MCF 10A (cell line): ENCODE data around the gene DUOXA1. TPM values are rescaled to one million over a fixed set of nuclear protein-coding genes. Genes with fewer than 3 reads are reported as not detected.

Source experiments
- BruUV-seq: library from RNA; stranded (reverse); fragments of 400-500 nt; replicated peaks from 2 replicates; lab custom pipeline; 2021; lab: Mats Ljungman, UMichigan
- CTCF ChIA-PET: fragments of 300-600 bp; sonication (Branson Sonifier 250); formaldehyde crosslinking; extraction: SDS; loops from one replicate; lab custom pipeline; 2021; ENCODE audit warnings: antibody characterized with exemption, inconsistent platforms; lab: Yijun Ruan, JAX
- POLR2A ChIA-PET: fragments of 300-600, 350-650 bp; sonication (Branson Sonifier 250); formaldehyde crosslinking; extraction: SDS; loops from one replicate; lab custom pipeline; 2020; ENCODE audit warnings: antibody characterized with exemption, inconsistent platforms; lab: Yijun Ruan, JAX
- DNase-seq: peaks from one replicate; pipeline ENCODE4 v3.0.0-alpha.2; 2018; ENCODE audit not compliant: unreplicated experiment
- H3K27ac Mint-ChIP-seq: one replicate; pipeline ENCODE4 v1.8.0; 2022; ENCODE audit warnings: mild to moderate bottlenecking, low read depth, mixed read lengths; ENCODE audit not compliant: unreplicated experiment
- H3K27me3 Mint-ChIP-seq: one replicate; pipeline ENCODE4 v1.8.0; 2022; ENCODE audit warnings: mixed read lengths; ENCODE audit not compliant: insufficient read depth, unreplicated experiment
- H3K36me3 Mint-ChIP-seq: one replicate; pipeline ENCODE4 v1.8.0; 2022; ENCODE audit warnings: mild to moderate bottlenecking, moderate library complexity, mixed read lengths; ENCODE audit not compliant: insufficient read depth, unreplicated experiment
- H3K4me1 Mint-ChIP-seq: one replicate; pipeline ENCODE4 v1.8.0; 2022; ENCODE audit warnings: mixed read lengths; ENCODE audit not compliant: insufficient read depth, unreplicated experiment
- H3K4me3 Mint-ChIP-seq: one replicate; pipeline ENCODE4 v1.8.0; 2022; ENCODE audit warnings: mild to moderate bottlenecking, moderate library complexity, mixed read lengths; ENCODE audit not compliant: unreplicated experiment
- H3K9me3 Mint-ChIP-seq: one replicate; pipeline ENCODE4 v1.8.0; 2022; ENCODE audit warnings: mixed read lengths; ENCODE audit not compliant: unreplicated experiment
- intact Hi-C: fragments of 100-400 bp; cut with micrococcal nuclease; formaldehyde crosslinking; loops from 2 replicates; pipeline ENCODE4 v1.14.1; 2022
- total RNA-seq: library from RNA; stranded (reverse); gene quantifications from 2 replicates; pipeline ENCODE4 v1.2.3, GENCODE V29; 2022
- TF ChIP-seq, protein P1 (sequence below): fragments of 200-600 bp; IDR thresholded peaks from one replicate; pipeline ENCODE4 v1.8.0; 2022; ENCODE audit warnings: antibody characterized with exemption, mild to moderate bottlenecking; ENCODE audit not compliant: unreplicated experiment

The DUOXA1 gene
- total RNA-seq, 1 experiment from 2014 or later = 1.3 TPM

DNA sequence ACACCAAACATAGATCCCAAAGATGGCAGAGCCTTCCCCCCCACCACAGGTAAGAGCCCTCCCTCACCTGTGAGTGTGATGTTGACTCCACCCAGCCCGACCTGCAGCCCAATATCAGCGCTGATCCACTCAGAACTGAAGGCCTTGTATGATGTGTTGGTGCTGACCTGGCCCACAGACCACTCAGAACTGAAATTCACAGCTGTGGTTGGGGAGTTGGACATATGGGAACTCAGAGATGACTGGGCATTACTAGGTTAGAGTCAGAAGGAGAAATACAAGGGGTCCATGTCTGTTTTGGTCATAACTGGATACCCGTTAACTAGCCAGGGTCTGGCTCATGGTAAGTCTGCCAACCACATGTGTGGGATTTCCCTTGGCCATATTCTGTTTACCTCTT is 8.7 kb downstream of the DUOXA1 start:
- no peaks in the 10 kb centered on the region for H3K36me3 Mint-ChIP-seq
- intact Hi-C loops = no loop called here
- BruUV-seq = no TSS peak
- H3K9me3 Mint-ChIP-seq = no peaks in the 10 kb centered on the region
- POLR2A ChIA-PET = no interaction called here
- CTCF ChIA-PET = interaction anchor here (0.6 to 4.2 kb wide), 7 partner anchors 9 to 278 kb away, joined by 3 to 43 read pairs (median 5); partner anchors contain the start of genes DUOX1 and DUOXA1
- DNase-seq = no peak
- H3K4me3 Mint-ChIP-seq = no peak overlapping the region
- no peak overlapping the region for H3K27ac Mint-ChIP-seq
- peaks cover 7% of the 10 kb centered on the region for H3K4me1 Mint-ChIP-seq
- peaks cover 15% of the 10 kb centered on the region for H3K27me3 Mint-ChIP-seq
- TF ChIP-seq, protein P1, sequence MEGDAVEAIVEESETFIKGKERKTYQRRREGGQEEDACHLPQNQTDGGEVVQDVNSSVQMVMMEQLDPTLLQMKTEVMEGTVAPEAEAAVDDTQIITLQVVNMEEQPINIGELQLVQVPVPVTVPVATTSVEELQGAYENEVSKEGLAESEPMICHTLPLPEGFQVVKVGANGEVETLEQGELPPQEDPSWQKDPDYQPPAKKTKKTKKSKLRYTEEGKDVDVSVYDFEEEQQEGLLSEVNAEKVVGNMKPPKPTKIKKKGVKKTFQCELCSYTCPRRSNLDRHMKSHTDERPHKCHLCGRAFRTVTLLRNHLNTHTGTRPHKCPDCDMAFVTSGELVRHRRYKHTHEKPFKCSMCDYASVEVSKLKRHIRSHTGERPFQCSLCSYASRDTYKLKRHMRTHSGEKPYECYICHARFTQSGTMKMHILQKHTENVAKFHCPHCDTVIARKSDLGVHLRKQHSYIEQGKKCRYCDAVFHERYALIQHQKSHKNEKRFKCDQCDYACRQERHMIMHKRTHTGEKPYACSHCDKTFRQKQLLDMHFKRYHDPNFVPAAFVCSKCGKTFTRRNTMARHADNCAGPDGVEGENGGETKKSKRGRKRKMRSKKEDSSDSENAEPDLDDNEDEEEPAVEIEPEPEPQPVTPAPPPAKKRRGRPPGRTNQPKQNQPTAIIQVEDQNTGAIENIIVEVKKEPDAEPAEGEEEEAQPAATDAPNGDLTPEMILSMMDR = no peak

DNA sequence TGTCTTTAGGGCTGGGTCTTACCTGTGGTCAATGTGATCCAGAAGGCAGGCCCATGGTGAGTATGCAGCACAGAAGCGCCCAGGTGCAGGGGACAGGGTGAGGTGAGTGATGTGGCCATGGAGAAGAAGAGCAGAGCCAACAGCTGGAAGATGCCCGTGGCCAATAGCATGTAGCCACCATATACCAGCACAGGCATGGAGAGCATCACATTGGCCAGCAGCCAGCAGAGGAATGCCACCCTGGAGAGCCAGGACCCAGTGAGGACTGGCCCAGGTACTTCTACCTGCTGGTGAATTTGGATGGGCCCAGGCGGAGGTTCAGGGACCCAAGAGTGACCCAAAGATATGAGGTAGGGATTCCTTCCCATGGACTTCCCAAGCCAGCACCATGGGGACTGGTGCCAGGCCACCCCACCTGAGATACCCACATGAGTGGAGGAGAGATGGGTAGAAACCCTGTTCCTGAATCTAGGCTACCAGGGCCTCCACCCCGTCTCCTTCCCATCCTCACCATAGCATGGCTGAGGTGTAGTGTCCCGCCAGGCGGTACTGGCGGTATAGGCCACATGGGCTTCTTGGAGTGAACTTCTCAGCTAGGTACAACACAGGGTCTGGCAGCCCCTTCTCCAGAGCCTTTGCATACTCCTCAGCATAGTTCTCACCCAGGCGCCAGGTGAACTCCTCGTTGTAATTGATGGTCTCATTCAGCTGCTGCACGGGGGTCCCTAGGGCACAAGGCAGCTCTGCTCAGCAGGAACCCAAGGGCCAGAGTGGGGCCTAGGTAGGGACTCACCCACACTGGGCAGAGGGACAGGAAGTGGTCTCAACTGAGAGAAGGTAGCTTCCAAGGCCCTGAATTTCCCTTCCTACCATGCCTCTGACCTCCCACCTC is 9.4 kb downstream of the DUOXA1 start:
- Mint-ChIP-seq H3K4me1 (peaks cover 7% of the 10 kb centered on the region), H3K9me3 (no peaks in the 10 kb centered on the region), H3K27ac (no peak overlapping the region), H3K36me3 (no peaks in the 10 kb centered on the region), H3K4me3 (no peak overlapping the region), H3K27me3 (peaks cover 13% of the 10 kb centered on the region)
- CTCF ChIA-PET = interaction anchor here (0.5 to 4.2 kb wide), 7 partner anchors 10 to 293 kb away, joined by 3 to 43 read pairs (median 5); partner anchors contain the start of genes DUOX1 and DUOXA1
- TF ChIP-seq, protein P1 = no peak
- no peak for DNase-seq
- POLR2A ChIA-PET = no interaction called here
- intact Hi-C loops = no loop called here
- BruUV-seq = no TSS peak

DNA sequence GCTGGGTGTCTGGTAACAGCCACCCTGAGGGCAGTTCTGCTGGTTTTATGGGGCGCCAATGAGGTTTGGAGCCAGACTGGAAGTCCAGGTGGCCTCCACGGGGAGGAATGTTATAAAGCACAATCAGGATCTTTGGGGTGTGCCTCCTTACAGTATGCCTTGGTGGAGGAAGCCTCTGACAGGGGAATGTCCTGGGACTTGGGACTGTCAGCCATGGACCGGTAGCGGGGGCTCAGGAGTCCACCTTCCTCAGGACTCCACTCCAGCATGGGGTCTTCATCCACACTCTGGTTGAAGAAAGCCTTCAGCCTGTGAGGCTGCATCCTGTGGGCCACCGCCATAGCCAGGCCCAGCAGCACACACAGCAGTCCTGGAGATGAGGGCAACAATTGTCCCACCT is 10.7 kb downstream of the DUOXA1 start:
- Mint-ChIP-seq H3K4me3 (no peak overlapping the region), H3K36me3 (no peaks in the 10 kb centered on the region), H3K9me3 (no peaks in the 10 kb centered on the region), H3K27ac (no peak overlapping the region), H3K27me3 (peaks cover 19% of the 10 kb centered on the region), H3K4me1 (peaks cover 9% of the 10 kb centered on the region)
- no TSS peak for BruUV-seq
- intact Hi-C loops = loop anchor here (5.0 kb wide), 1 partner anchor 152 kb away; no protein-coding TSS in a partner anchor
- TF ChIP-seq, protein P1 = no peak
- CTCF ChIA-PET = interaction anchor here (0.6 to 4.2 kb wide), 26 partner anchors 8 to 266 kb away, joined by 3 to 43 read pairs (median 4); partner anchors contain the start of genes DUOX1 and DUOXA1
- DNase-seq = no peak
- POLR2A ChIA-PET = no interaction called here

DNA sequence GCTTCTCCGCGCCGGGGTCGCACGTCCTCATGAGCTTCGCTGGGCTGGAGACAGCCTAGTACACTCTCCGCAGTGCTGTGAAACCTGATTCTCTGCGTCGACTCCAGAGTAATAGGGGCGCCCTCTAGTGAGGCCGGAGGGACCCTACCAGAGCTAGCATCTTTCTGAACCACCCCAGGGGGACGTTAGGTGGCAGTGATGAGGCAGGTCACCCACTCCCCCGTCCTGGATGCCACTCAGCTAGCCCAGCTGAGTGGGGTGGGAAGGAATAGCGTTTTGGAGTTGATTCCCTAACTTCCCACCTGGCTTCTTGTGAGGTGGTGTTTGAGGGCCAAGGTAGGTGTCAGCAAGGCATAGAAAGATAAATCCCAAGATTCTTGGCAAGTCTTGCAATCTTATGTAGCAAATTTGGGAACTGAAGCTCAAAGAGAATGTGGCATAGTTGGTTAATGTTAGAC is 11.5 kb downstream of the DUOXA1 start:
- BruUV-seq = no TSS peak
- H3K4me3 Mint-ChIP-seq = no peak overlapping the region
- ChIA-PET POLR2A (interaction anchor here (0.8 to 1.0 kb wide), 4 partner anchors 9 to 284 kb away, joined by 3 read pairs; a partner anchor contains a TSS), CTCF (interaction anchor here (0.6 to 4.2 kb wide), 47 partner anchors 9 to 394 kb away, joined by 3 to 43 read pairs (median 4); partner anchors contain the start of genes DUOX1 and DUOXA1)
- H3K27me3 Mint-ChIP-seq = peaks cover 27% of the 10 kb centered on the region
- DNase-seq = peak; percentile 89
- TF ChIP-seq, protein P1 = peak; percentile 96
- peaks cover 12% of the 10 kb centered on the region for H3K4me1 Mint-ChIP-seq
- no peak overlapping the region for H3K27ac Mint-ChIP-seq
- no peaks in the 10 kb centered on the region for H3K36me3 Mint-ChIP-seq
- intact Hi-C loops = loop anchor here (5.0 kb wide), 1 partner anchor 151 kb away; no protein-coding TSS in a partner anchor
- H3K9me3 Mint-ChIP-seq = no peaks in the 10 kb centered on the region
